Measurements from ENCODE around the gene LSP1.

LSP1 gene

DNA sequence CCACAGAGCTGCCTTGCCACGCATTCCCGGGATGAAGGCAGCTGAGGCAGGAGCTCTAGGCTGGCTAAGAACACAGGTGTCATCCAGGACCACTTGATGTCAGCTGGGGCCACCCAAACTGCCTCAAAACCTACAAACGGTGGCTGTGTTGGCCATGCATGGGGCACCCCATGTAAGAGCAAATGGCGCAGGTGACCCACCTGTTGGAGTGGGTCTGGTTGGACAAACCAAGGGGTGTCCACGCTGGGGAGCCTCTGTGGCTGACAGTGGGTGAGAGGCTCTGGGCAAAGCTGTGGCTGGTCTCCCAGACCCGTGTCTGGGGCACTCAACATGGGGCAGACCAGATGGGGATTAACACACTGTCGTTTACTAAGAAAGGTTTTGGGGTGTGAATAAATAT is 37.1 kb upstream of the LSP1 start:
- Histone ChIP-seq H3K27me3 (ENCODE audit: insufficient read depth, low read length, poor library complexity) (no peaks in the 10 kb centered on the region), H2BK15ac (replicated peaks; ENCODE audit: low read depth) (no peak overlapping the region), H4K8ac (ENCODE audit: low read depth, low read length) (no peak overlapping the region), H3K79me2 (ENCODE audit: control insufficient read depth, insufficient read depth, low read length) (no peaks in the 10 kb centered on the region), H3K9ac (ENCODE audit: low read length) (no peak overlapping the region), H3K4me1 (ENCODE audit: control insufficient read depth, low read depth, low read length) (no peaks in the 10 kb centered on the region), H4K5ac (ENCODE audit: low read length) (no peak overlapping the region), H3K27ac (ENCODE audit: low read depth, low read length) (no peak overlapping the region), H3K4me2 (ENCODE audit: low read length) (no peak overlapping the region), H3K36me3 (ENCODE audit: control insufficient read depth, insufficient read depth, low read length) (no peaks in the 10 kb centered on the region), H3K79me1 (ENCODE audit: low read length) (no peaks in the 10 kb centered on the region), H2BK120ac (ENCODE audit: low read depth, low read length) (no peak overlapping the region), H3K23ac (ENCODE audit: low read length) (no peak overlapping the region), H3K4ac (ENCODE audit: low read depth, low read length) (no peak overlapping the region), H2BK5ac (ENCODE audit: low read length) (no peak overlapping the region), H3K18ac (ENCODE audit: low read length) (no peak overlapping the region), H3K56ac (ENCODE audit: low read length) (no peak overlapping the region), H3K4me3 (ENCODE audit: low read length) (no peak overlapping the region), H2AK5ac (ENCODE audit: low read length) (no peak overlapping the region)
- no peak for DNase-seq
- WGBS (ENCODE audit: extremely low coverage, insufficient coverage, low lambda C conversion rate), result no CpG with 5 or more reads among the region's 7 CpGs

DNA sequence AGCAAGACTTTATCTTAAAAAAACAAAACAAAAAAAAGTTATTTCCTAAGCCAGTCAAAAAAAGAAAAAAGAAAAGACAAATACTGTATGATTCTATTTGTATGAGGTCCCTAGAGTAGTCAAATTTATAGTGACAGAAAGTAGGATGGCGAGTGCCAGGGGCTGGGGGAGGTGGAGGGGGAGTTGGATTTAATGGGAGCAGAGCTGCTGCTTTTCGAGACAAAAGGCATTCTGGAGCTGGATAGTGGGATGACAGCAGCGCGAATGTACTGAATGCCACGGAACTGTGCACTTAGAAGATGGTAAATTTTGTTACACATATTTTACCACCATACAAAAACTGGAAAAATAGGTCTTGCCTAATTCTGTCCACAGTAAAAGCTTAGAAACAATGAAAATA is 35.9 kb upstream of the LSP1 start:
- H2AK5ac ChIP-seq (ENCODE audit: low read length), result no peak overlapping the region
- no peak overlapping the region for H3K9ac ChIP-seq (ENCODE audit: low read length)
- no peak overlapping the region for H4K8ac ChIP-seq (ENCODE audit: low read depth, low read length)
- H3K4me2 ChIP-seq (ENCODE audit: low read length), result no peak overlapping the region
- no peak overlapping the region for H3K18ac ChIP-seq (ENCODE audit: low read length)
- H4K5ac ChIP-seq (ENCODE audit: low read length), result no peak overlapping the region
- H3K23ac ChIP-seq (ENCODE audit: low read length), result no peak overlapping the region
- no peak for DNase-seq
- no peaks in the 10 kb centered on the region for H3K36me3 ChIP-seq (ENCODE audit: control insufficient read depth, insufficient read depth, low read length)
- H3K4ac ChIP-seq (ENCODE audit: low read depth, low read length), result no peak overlapping the region
- H3K79me2 ChIP-seq (ENCODE audit: control insufficient read depth, insufficient read depth, low read length), result no peaks in the 10 kb centered on the region
- no peak overlapping the region for H3K27ac ChIP-seq (ENCODE audit: low read depth, low read length)
- no peaks in the 10 kb centered on the region for H3K4me1 ChIP-seq (ENCODE audit: control insufficient read depth, low read depth, low read length)
- no peaks in the 10 kb centered on the region for H3K27me3 ChIP-seq (ENCODE audit: insufficient read depth, low read length, poor library complexity)
- H3K4me3 ChIP-seq (ENCODE audit: low read length), result no peak overlapping the region
- WGBS (ENCODE audit: extremely low coverage, insufficient coverage, low lambda C conversion rate), result no CpG with 5 or more reads among the region's 5 CpGs
- no peak overlapping the region for H2BK120ac ChIP-seq (ENCODE audit: low read depth, low read length)
- no peak overlapping the region for H2BK15ac ChIP-seq (replicated peaks; ENCODE audit: low read depth)
- no peak overlapping the region for H3K56ac ChIP-seq (ENCODE audit: low read length)
- no peak overlapping the region for H2BK5ac ChIP-seq (ENCODE audit: low read length)
- H3K79me1 ChIP-seq (ENCODE audit: low read length), result no peaks in the 10 kb centered on the region

DNA sequence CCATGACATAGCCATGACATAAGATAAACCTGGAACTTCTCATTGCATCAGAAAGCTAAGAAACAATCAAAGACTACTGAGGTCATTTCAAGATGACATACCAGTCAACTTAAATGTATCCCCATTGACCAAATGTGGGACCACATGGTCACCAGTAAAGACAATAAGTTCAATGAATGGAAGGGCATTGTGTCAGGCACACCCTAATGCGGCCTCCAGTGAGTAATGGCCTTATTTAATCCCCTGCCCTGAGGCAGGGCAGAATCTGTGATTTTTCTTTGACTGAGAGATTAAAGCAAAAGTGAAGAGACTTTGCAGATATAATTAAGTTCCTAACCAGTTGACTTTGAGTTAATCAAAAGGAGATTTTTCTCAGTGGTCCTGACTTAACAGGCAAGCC is 35.4 kb upstream of the LSP1 start:
- no peak overlapping the region for H2AK5ac ChIP-seq (ENCODE audit: low read length)
- H3K4me3 ChIP-seq (ENCODE audit: low read length), result no peak overlapping the region
- H4K8ac ChIP-seq (ENCODE audit: low read depth, low read length), result no peak overlapping the region
- no peak overlapping the region for H3K23ac ChIP-seq (ENCODE audit: low read length)
- no peak overlapping the region for H2BK120ac ChIP-seq (ENCODE audit: low read depth, low read length)
- no peak overlapping the region for H3K4ac ChIP-seq (ENCODE audit: low read depth, low read length)
- no peaks in the 10 kb centered on the region for H3K79me1 ChIP-seq (ENCODE audit: low read length)
- H2BK5ac ChIP-seq (ENCODE audit: low read length), result no peak overlapping the region
- H3K36me3 ChIP-seq (ENCODE audit: control insufficient read depth, insufficient read depth, low read length), result no peaks in the 10 kb centered on the region
- DNase-seq, result no peak
- H4K5ac ChIP-seq (ENCODE audit: low read length), result no peak overlapping the region
- H3K27ac ChIP-seq (ENCODE audit: low read depth, low read length), result no peak overlapping the region
- H3K4me2 ChIP-seq (ENCODE audit: low read length), result no peak overlapping the region
- no peaks in the 10 kb centered on the region for H3K27me3 ChIP-seq (ENCODE audit: insufficient read depth, low read length, poor library complexity)
- H3K79me2 ChIP-seq (ENCODE audit: control insufficient read depth, insufficient read depth, low read length), result no peaks in the 10 kb centered on the region
- no peak overlapping the region for H3K18ac ChIP-seq (ENCODE audit: low read length)
- no peaks in the 10 kb centered on the region for H3K4me1 ChIP-seq (ENCODE audit: control insufficient read depth, low read depth, low read length)
- WGBS (ENCODE audit: extremely low coverage, insufficient coverage, low lambda C conversion rate), result no CpG with 5 or more reads among the region's 1 CpG
- H3K9ac ChIP-seq (ENCODE audit: low read length), result no peak overlapping the region
- no peak overlapping the region for H3K56ac ChIP-seq (ENCODE audit: low read length)
- H2BK15ac ChIP-seq (replicated peaks; ENCODE audit: low read depth), result no peak overlapping the region

DNA sequence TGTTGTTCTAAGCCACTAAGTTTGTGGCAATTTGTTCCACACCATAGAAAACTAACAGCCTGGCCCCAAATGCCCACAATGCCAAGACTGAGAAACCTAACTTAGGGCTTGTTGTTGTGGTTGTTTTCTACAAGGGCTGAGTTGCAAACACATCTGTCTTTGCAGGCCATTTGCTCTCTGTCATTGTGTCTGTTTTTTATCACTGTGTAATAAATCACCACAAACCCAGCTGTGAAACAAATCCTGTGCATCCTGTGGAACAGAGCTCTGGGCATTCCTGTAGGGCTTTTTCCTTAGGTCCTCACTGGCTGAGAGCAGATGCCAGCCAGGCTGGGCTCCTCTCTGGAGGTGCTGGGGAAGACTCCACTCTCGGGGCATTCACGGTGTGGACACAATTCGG is 33.8 kb upstream of the LSP1 start:
- Histone ChIP-seq H3K56ac (ENCODE audit: low read length) (no peak overlapping the region), H4K5ac (ENCODE audit: low read length) (no peak overlapping the region), H2AK5ac (ENCODE audit: low read length) (no peak overlapping the region), H3K4me1 (ENCODE audit: control insufficient read depth, low read depth, low read length) (no peaks in the 10 kb centered on the region), H3K36me3 (ENCODE audit: control insufficient read depth, insufficient read depth, low read length) (no peaks in the 10 kb centered on the region), H3K27me3 (ENCODE audit: insufficient read depth, low read length, poor library complexity) (no peaks in the 10 kb centered on the region), H3K18ac (ENCODE audit: low read length) (no peak overlapping the region), H3K4me2 (ENCODE audit: low read length) (no peak overlapping the region), H3K4ac (ENCODE audit: low read depth, low read length) (no peak overlapping the region), H2BK5ac (ENCODE audit: low read length) (no peak overlapping the region), H3K23ac (ENCODE audit: low read length) (no peak overlapping the region), H3K79me1 (ENCODE audit: low read length) (no peaks in the 10 kb centered on the region), H2BK15ac (replicated peaks; ENCODE audit: low read depth) (no peak overlapping the region), H4K8ac (ENCODE audit: low read depth, low read length) (no peak overlapping the region), H3K27ac (ENCODE audit: low read depth, low read length) (no peak overlapping the region), H3K9ac (ENCODE audit: low read length) (no peak overlapping the region), H3K79me2 (ENCODE audit: control insufficient read depth, insufficient read depth, low read length) (no peaks in the 10 kb centered on the region), H3K4me3 (ENCODE audit: low read length) (no peak overlapping the region), H2BK120ac (ENCODE audit: low read depth, low read length) (no peak overlapping the region)
- no peak for DNase-seq
- no CpG with 5 or more reads among the region's 3 CpGs for WGBS (ENCODE audit: extremely low coverage, insufficient coverage, low lambda C conversion rate)

DNA sequence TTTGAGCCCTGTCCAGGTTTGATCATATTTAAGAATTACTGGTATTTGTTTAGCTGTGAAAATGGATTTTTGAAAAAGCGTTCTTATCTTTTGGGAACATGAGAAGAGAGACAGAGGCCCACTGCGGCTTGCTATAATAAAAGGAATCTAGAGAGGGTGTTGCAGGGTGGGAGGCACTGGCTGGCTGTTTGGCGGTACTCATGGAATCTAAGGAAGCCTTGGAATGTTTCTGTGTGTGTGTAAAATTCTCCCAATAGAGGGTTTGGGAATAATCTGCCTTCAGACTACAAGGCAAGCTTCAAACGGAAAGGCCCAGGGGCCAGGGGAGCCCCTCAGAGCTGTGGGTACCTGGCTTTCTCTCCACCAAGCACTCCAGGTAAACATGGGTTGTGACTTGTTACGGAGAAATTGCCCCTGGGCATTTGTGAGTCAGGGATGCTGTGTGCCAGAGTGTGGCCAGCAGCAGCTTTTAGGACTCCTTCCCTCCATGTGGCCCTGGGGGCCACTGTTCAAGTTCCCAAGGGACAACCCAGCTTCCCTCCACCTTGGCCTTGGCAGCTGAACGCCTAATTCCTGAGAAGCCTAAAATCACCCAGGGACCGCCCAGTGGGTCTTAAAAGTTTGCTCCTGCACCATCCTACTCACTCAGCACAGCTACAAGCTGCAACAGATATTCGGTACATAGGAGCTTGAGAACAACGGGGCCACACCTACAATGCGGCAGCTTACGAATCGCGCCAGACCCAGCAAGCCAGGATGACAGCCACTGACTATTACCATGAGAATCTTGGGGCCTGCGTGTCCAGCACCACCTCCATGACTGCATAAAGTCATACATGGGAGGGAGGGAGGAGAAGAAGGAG is 32.2 kb upstream of the LSP1 start:
- H3K18ac ChIP-seq (ENCODE audit: low read length), result no peak overlapping the region

DNA sequence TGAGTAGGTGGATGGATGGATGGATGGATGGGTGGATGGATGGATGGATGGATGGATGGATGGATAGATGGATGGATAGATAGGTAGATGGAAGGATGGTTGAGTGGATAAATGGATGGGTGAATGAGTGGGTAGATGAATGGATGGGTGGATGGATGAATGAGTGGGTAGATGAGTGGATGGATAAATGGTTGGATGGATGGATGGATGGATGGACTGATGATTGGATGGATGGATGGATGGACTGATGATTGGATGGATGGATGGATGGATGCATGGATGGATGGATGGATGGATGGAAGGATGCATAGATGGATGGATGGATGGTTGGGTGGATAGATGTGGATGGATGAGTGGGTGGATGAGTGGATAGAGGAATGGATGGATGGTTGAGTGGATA is 31.3 kb upstream of the LSP1 start:
- Histone ChIP-seq H3K79me1 (ENCODE audit: low read length) (no peaks in the 10 kb centered on the region), H3K23ac (ENCODE audit: low read length) (no peak overlapping the region), H3K56ac (ENCODE audit: low read length) (no peak overlapping the region), H4K5ac (ENCODE audit: low read length) (no peak overlapping the region), H3K36me3 (ENCODE audit: control insufficient read depth, insufficient read depth, low read length) (no peaks in the 10 kb centered on the region), H3K4me1 (ENCODE audit: control insufficient read depth, low read depth, low read length) (no peaks in the 10 kb centered on the region), H4K8ac (ENCODE audit: low read depth, low read length) (no peak overlapping the region), H2BK120ac (ENCODE audit: low read depth, low read length) (no peak overlapping the region), H2BK15ac (replicated peaks; ENCODE audit: low read depth) (no peak overlapping the region), H3K27ac (ENCODE audit: low read depth, low read length) (no peak overlapping the region), H3K18ac (ENCODE audit: low read length) (no peak overlapping the region), H3K4ac (ENCODE audit: low read depth, low read length) (no peak overlapping the region), H3K79me2 (ENCODE audit: control insufficient read depth, insufficient read depth, low read length) (no peaks in the 10 kb centered on the region), H3K27me3 (ENCODE audit: insufficient read depth, low read length, poor library complexity) (no peaks in the 10 kb centered on the region), H3K4me3 (ENCODE audit: low read length) (no peak overlapping the region), H3K9ac (ENCODE audit: low read length) (no peak overlapping the region), H3K4me2 (ENCODE audit: low read length) (no peak overlapping the region), H2BK5ac (ENCODE audit: low read length) (no peak overlapping the region), H2AK5ac (ENCODE audit: low read length) (no peak overlapping the region)
- DNase-seq, result no peak

More for the DNA sequence above, 32.2 kb upstream of the LSP1 start:
- H2BK15ac ChIP-seq (replicated peaks; ENCODE audit: low read depth), result no peak overlapping the region
- no peaks in the 10 kb centered on the region for H3K27me3 ChIP-seq (ENCODE audit: insufficient read depth, low read length, poor library complexity)
- H3K36me3 ChIP-seq (ENCODE audit: control insufficient read depth, insufficient read depth, low read length), result no peaks in the 10 kb centered on the region
- WGBS (ENCODE audit: extremely low coverage, insufficient coverage, low lambda C conversion rate), result no CpG with 5 or more reads among the region's 14 CpGs
- no peaks in the 10 kb centered on the region for H3K4me1 ChIP-seq (ENCODE audit: control insufficient read depth, low read depth, low read length)
- no peak overlapping the region for H3K4me2 ChIP-seq (ENCODE audit: low read length)
- no peak overlapping the region for H2BK5ac ChIP-seq (ENCODE audit: low read length)
- H3K79me2 ChIP-seq (ENCODE audit: control insufficient read depth, insufficient read depth, low read length), result no peaks in the 10 kb centered on the region
- no peak overlapping the region for H3K56ac ChIP-seq (ENCODE audit: low read length)
- H3K4me3 ChIP-seq (ENCODE audit: low read length), result no peak overlapping the region
- no peaks in the 10 kb centered on the region for H3K79me1 ChIP-seq (ENCODE audit: low read length)
- H2BK120ac ChIP-seq (ENCODE audit: low read depth, low read length), result no peak overlapping the region
- H3K4ac ChIP-seq (ENCODE audit: low read depth, low read length), result no peak overlapping the region
- H4K5ac ChIP-seq (ENCODE audit: low read length), result no peak overlapping the region
- no peak overlapping the region for H4K8ac ChIP-seq (ENCODE audit: low read depth, low read length)
- no peak for DNase-seq
- H2AK5ac ChIP-seq (ENCODE audit: low read length), result no peak overlapping the region
- H3K23ac ChIP-seq (ENCODE audit: low read length), result no peak overlapping the region
- H3K9ac ChIP-seq (ENCODE audit: low read length), result no peak overlapping the region
- H3K27ac ChIP-seq (ENCODE audit: low read depth, low read length), result no peak overlapping the region

Measured in mesendoderm (in vitro differentiated cells).